Stimulated activated CD4-positive, alpha-beta T cell treated with anti-CD3 and anti-CD28 coated beads, TNF-alpha, amount 100 ng/mL, for 1 hour (primary cell): ENCODE results near the gene SUSD1.
"Not testable (repeated sequence)": the region's sequence is repeated elsewhere in the genome, so short reads cannot be mapped to it uniquely, and the experiment has no call there.

Experiments used
- DNase-seq, 3 donors: peaks; one replicate each; pipeline ENCODE4 v3.0.0-alpha.2; 2020; ENCODE audit warnings: low read depth in 3 of 3, low spot score in 1 of 3

Gene SUSD1

DNA sequence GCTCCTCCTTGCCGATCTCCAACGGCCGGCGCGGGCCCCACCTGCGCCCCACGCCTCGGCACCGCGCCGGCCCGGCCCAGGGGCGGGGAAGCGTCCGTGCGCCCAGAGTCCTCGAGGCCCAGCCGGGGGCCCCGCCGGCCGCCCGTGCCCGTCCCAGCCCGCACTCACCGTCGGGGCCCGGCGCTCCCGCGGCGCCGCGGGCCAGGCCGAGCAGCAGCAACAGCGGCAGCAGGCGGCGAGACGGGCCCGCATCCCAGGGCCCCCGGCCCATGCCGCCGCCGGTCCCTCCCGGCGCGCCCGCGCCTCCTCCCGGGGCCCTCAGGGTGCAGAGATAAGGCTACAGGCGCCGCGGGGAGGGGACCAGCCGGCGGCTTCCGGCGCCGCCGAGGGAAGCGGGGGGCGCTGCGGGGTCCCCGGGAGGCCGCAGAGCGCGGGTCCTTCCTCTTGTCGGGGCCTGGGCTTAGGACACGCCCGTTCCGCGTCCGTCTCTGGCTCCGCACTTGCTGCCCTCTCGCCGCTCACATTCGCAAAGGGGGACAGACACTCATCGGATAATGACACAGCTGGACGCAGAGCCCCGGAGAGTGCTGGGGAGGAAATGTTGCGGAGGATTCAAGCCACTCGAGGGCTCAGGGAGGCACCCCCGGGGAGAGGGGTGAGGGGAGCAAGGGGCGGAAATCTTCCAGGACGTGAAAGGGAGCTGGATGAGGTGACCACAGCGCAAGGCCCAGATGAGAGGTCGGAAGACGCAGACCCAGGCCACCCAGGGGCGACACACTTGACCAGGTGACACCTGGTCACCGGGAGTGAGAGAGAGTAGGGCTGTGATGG, at the start of gene SUSD1:
TSS of gene SUSD1 (minus strand) at position 333 of the 831 bp plus-strand sequence. CDS start at position 271, 62 bp downstream.
- no peak for DNase-seq

DNA sequence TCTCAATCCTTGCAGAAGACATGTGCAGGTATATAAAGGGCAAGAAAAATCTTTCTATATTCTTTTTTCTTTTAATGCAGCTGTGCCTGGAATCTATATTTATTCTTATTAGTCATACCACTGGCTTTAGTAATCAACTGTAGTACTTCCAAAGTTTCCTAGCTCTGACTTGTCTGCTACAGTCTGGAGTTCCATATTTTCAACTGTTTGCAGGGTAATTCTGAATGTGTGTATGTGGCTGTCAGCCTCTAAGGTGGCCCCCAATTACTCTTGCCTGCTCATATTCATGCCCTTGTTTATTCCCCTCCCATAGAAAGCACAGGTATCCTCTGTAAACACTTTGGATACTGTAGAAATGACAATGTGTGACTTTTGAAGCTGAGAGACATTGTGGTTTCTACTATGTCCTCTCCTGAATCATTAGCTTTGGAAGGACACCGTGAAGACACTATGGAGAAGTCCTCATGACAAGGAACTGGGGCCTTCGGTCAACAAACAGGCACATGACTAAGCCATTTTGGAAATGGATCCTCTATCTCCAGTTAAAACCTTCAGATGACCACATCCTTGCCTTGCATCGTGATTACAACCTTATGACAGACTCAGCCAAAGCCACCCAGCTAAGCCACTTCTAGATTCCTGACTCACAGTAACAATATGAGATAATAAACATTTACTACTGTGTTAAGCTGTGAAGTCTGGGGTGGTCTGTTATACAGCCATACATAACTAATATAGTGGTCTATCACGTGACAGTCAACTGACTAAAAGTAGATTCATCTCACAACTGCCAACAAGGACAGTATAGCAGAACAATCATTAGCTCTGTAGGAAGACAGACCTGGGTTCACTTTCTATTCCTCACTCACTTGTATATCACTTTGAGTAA, 49.5 kb upstream of the SUSD1 start:
- no peak for DNase-seq

DNA sequence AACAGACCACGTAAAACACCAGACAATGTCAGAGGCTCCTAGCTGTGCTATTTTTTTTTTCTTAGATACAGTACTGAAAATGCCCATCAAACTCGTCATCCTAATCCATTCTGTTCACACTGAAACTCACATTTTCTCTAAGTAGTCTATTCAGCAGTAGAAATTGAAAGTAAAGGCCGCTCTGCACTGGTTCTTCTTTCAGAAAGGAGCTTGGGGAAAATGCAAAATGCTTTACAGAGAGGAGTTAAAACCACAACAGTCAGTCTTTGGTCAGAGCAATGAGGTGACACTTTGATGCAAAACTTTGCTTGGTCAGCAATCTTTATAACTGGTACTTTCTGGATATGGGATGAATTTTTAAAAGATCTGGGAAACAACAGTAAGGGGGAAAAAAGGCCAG, 43.8 kb upstream of the SUSD1 start:
- DNase-seq = no peak

DNA sequence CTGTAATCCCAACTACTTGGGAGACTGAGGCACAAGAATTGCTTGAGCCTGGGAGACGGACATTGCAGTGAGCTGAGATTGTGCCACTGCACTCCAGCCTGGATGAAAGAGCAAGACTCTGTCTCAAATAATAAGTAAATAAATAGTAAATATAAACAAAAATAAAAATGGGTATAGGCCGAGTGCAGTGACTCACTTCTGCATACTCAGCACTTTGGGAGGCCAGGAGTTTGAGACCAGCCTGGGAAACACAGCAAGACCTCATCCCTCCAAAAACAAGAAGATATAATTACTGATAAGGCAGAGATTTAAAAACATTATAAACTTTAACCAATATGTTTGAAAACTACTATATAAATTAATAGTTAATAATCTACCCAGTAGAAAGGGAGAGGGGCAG, 37.8 kb upstream of the SUSD1 start:
- DNase-seq = no peak

DNA sequence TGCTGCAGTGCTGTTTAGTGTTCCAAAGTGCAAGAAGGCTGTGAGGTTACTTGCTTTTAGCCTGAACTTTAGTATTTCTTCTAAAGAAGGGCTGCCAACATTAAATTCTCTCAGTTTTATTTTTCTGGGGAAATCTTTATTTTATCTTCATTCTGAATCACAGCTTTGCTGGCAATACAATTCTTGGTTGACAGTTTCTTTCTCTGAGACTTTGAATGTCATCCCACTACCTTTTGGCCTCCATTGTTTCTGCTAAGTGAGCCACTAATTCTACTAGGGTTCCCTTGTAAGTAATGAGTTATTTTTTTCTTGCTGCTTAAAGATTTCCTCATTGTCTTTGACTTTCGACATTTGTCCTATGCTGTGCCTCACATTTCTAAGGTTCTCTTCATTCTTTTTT, 32.4 kb upstream of the SUSD1 start:
- no peak for DNase-seq

DNA sequence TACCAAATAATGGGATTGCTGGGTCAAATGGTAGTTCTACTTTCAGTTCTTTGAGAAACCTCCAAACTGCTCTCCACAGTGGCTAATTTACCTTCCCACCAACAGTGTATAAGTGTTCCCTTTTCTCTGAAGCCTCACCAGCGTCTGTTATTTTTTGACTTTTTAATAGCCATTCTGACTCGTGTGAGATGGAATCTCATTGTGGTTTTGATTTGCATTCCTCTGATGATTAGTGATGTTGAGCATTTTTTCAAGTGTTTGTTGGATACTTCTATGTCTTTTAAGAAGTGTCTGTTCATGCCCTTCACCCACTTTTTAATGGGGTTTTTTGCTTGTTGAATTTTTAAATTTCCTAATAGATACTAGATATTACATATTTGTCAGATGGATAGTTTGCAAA, 28.4 kb upstream of the SUSD1 start:
- no peak for DNase-seq

DNA sequence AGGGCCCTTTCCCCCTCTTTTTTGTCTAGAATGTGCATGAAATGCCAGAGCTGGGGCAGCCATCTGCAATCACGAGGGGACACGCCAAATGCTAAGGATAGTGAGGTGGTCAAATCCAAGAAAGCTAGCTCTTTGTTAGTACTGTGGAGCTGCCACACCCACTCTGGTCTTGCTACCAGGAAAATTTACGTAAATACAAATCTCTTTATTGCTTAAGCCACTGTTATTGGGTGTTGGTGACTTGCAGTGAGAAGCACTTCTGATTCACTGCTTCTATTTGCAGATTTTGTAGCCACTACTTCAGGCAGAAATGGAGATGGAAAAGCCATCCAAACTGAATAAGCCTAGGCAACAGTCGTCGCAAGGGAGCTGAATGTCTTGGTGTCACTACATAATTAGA, 25.6 kb upstream of the SUSD1 start:
- no peak for DNase-seq

DNA sequence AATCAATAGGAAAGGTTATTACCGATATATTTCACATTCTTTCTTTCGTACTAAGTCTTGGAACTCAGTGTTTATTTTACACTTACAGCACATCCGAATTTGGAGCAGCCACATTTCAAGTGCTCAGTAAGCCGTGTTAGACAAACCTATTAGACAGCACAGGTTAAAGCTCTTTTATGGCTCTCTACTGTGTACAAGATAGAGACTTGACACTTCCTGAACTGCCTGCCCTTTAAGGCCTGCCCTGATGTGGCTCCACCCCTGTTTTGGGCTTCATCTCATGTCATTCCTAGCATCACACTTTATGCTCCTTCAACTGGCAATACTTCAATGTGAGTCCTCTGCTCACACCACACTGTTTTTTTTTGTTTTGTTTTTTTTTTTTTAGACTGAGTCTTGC, 23.5 kb upstream of the SUSD1 start:
- DNase-seq = no peak

DNA sequence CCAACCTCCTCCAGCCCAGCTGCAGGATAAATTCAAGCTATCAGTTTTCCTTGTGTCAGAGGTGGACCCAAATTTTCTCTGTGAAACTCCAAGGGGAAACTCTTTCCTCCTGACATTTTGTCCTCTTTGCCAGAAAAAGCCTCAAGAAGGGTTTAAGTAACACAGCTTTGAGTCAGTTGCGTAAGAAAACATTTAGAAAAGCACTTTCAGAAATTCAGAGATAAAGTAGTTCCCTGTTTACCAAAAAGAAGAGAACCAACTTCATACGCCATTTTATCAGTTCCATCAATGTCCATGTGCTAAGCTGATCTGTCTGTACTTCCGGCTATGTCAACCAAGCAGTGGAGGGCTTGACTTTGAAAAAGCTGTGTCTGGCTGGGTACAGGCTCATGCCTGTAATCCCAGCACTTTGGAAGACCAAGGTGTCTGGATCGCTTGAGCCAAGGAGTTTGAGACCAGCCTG, 19.9 kb upstream of the SUSD1 start:
- no peak for DNase-seq

DNA sequence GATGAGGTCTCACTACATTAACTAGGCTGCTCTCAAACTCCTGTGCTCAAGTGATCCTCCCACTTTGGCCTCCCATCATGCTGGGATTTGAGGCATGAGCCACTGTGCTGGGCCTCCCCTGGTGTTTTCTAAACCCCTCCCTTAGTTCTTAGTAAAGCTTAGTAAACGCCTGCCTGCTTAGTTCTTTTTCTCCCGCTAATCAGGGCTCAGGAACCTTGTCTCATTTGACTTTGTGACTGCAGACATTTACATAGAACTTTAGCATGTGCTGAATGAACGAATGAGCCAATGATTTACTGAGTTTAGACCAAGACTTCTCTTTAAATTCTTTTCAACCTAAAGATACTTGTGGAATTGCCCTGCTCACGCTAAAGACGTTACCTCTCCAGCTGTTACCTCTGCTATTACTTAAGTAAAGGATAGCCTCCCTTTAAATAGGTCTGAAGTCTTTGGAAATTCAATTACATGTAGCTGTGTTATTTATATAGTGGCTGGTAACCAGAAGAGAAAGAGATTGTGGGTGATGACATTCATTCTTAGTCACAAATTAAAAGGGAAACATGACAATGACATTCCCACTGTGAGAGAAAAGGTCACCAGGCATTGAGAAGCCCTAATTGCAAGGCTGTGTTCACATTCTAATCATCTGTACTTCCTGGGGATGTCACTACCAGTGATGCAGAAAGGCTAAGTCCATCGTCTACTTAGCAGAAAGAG, 18.6 kb upstream of the SUSD1 start:
- no peak for DNase-seq

DNA sequence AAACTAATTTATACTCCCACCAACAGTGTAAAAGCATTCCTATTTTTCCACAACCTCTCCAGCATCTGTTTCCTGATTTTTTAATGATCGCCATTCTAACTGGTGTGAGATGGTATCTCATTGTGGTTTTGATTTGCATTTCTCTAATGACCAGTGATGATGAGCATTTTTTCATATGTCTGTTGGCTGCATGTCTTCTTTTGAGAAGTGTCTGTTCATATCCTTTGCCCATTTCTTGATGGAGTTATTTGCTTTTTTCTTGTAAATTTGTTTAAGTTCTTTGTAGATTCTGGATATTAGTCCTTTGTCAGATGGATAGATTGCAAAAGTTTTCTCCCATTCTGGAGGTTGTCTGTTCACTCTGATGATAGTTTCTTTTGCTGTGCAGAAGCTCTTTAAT, 15.2 kb upstream of the SUSD1 start:
- DNase-seq = not testable (repeated sequence)

DNA sequence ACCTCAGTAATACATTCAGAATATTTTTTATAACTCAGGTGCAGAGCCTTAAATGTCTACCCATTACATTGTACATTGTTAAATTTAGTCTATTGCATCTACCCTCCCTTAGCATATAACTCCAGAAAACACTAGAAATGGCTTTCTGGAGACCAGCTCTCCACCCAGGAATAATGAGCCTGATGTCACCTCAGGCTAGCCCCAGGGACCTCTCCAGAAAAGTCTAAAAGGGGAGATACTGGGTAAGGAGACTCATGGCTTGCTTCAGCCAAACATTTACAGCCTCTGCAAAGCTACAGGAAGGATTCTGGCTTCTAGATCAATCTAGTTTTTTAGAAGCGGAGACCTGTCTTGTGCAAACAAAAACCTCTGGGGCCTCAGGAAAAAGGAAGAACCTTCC, 13.8 kb upstream of the SUSD1 start:
- no peak for DNase-seq

DNA sequence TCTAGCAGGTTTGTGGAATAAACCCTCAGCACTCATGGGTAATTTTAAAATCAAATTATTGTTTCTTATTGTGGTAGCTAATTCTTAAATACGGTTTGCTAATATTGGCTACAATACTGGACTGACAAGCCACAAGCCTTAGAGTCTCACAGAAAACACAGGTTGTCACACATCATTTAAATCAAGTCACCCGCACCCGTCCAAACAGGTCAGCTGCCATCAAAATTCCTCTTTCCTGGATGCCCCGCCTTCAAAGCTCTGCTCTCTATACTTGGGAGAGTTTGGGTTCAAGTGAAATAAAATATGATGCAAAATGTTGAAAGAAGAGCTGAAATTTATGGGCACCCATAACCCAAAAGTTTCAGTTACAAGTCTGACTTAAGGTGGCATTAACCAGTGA, 12.3 kb upstream of the SUSD1 start:
- DNase-seq = no peak

DNA sequence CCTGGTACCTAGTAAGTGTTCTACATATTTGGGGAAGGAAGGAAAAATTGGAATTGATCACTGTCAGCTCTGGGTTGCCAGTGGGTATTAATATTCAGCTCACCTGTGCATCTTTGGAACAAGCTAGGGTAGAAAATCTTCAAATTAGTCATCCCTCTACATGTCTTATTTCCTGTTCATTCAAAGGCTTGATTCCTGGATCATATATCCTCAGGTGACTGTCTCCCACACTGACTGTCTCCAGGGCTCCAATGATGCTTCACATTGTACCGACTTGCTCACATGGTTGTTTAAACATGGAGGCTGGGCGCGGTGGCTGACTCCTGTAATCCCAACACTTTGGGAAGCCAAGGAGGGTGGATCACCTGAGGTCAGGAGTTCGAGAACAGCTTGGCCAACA, 11.6 kb upstream of the SUSD1 start:
- no peak for DNase-seq

DNA sequence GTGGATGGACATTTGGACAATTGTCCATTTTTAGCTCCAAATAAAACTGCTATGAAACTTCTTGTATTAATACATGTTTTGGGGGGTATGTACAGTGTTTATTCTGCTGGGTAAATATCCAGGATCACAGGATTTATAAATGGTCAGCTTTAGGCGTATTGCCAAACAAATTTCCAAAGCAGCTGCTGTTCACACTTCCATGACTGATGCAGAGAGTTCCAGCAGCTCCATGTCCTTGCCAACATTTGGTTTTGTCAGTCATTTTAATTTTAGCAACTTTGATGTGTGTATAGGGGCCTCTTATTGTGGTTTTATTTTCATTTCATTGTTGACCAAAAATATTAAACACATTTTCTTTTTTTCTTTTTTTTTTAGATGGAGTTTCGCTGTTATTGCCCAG, 9.8 kb upstream of the SUSD1 start:
- DNase-seq = no peak

DNA sequence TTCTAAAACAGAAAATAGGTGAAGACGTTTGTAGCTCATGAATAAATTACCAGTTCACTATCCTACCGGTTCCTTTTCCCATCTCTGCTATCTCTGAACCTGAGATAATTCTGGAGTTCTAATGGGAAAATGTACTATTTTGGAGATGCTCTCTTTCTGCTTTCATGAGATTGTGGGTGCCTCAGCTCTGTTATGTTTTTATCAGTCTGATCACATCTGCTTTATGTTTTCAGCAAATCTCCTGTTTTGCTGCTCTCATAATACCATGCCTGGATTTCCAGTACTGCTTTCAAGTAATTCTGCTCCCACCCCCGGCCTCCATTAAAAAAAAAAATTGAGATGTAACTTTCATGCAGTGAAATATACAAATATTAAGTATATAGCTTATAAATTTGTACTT, 9.1 kb upstream of the SUSD1 start:
- no peak for DNase-seq

DNA sequence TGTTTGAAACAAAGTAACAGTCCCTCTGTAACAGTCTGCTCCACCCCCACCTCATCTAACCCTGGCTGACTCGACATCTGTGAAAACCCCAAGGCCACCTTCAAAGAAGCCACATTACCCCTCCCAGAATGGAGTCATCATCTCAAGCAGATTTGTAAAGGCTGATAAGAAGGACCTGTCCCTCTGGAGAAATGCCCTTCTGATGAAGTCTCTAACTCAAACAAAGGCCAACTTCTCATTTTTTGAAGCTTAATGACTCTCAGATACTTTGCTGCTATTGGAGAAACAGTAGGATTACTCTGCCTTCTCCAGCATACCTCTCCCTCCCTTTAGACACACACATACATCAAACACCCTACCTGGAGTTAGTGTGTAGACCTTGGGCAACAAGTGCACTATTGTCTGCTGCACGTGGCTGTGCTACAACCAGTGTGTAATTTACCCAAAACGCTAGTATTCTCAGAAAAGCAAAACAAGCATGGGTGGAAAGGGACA, 5.3 kb upstream of the SUSD1 start:
- no peak for DNase-seq

DNA sequence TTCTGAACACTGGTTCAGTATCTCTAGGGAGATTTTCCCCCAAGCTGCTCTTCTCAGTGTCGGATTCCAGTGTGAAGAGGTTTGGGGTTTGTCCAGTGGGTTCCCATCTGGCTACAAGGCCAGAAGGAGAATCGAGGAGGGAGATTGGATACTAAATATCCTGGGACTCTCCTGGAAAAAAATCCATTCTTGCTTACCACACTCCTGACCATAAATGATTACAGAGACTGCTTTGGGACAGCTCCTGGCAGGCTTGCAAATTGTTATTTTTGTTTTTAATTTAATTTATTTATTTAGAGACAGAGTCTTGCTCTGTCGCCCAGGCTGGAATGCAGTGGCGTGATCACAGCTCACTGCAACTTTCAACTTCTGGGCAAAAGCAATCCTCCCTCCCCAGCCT, 4.7 kb upstream of the SUSD1 start:
- no peak for DNase-seq

DNA sequence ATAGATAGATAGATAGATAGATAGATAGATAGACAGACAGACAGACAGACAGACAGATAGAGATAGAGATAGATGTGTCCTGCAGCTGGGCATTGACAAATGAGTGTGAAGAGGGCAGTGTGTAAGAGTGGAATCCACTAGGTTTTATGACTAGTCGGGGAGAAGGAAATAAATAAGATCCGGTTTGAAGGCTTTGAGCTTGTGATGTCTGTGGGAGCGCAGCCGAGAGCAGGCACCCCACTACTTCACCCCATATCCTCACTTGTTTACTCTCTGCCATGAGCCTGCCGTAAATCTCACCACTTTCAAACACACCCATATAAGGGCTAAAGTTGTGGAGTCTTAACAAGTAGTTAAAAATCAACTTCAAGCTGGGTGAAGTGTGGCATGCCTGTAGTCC, 1.4 kb upstream of the SUSD1 start:
- DNase-seq = no peak

DNA sequence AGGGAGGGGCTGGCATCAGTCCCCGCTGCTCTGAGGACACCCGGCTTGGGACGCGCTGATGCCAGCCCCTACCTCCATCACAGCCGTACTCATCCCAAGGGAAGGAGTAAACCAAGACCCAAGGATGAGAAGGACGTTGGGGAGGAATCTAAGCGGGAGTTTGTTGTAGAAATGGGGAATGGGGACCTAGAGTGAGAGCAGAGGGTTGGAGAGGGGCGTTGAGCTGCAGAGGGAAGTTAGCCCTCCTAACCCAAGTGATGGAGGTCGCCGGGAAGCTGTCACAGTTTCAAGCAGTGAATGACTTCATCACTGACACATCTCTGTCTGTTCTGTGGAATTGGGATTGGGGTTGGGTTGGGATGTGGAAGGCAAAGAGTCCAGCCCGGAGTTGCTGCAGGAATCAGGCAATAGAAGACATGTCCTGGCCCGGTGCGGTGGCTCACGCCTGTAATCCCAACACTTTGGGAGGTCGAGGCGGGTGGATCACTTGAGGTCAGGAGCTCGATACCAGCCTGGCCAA, 759 bp upstream of the SUSD1 start:
- DNase-seq = no peak
